ENCODE measurements around the gene CASQ2. TPM values are rescaled to one million over a fixed set of nuclear protein-coding genes. Genes with fewer than 3 reads are reported as not detected.
A peak's percentile ranks its signal among the peaks of the same experiment; 100 is the strongest.

The CASQ2 gene
- total and polyA plus RNA-seq, 2 of the 13 experiments (the other 11 are each of a cell fraction or from before 2014, with no cell fraction given): not detected

GRCh38 chr1:115807723-115808122 lies 39.2 kb upstream of the CASQ2 start:
- WGBS (ENCODE audit: low lambda C conversion rate): 0% methylated on average over 2 of the region's 2 CpGs
- intact Hi-C loops (cut with micrococcal nuclease; ENCODE audit: unreplicated experiment) (loop anchor here (1.0 kb wide), 2 partner anchors 174 to 213 kb away; no protein-coding TSS in a partner anchor), in situ Hi-C loops (cut with HindIII; ENCODE audit: extremely low pct_ligation_motif_present, low pct_unique_long_range_greater_than_20kb) (loop anchor here (5.0 kb wide), 1 partner anchor 175 kb away; no protein-coding TSS in a partner anchor)
- ChIA-PET CTCF (ENCODE audit: low intra/inter-chr PET ratio, low total read pairs) (interaction anchor here (1.0 to 3.6 kb wide), 2 partner anchors 173 to 213 kb away, joined by 5 to 28 read pairs; no protein-coding TSS in a partner anchor), POLR2A (interaction anchor here (1.0 kb wide), 1 partner anchor 170 kb away, joined by 3 read pairs; no protein-coding TSS in a partner anchor)
- no peaks in the 10 kb centered on the region for H4K20me1 ChIP-seq (ENCODE audit: insufficient read depth, low read length)
- no peaks in the 10 kb centered on the region for H3K27me3 ChIP-seq (ENCODE audit: control insufficient read depth in 1 of 2, insufficient read depth in 2 of 2, low read length in 2 of 2)
- DNase-seq (ENCODE audit: low spot score) (peak; percentile 64), FAIRE-seq (peak; percentile 58), ATAC-seq (peak; percentile 75)
- H3K4me1 ChIP-seq (ENCODE audit: insufficient read depth, low read length): peaks cover 7% of the 10 kb centered on the region; the same call in 1 of the 2 replicates
- BruUV-seq (replicated peaks): no TSS peak
- H3K36me3 ChIP-seq (replicated peaks in 1 of 2; ENCODE audit: control insufficient read depth in 1 of 2, insufficient read depth in 2 of 2, low read length in 2 of 2): no peaks in the 10 kb centered on the region
- no peak overlapping the region for H2AFZ ChIP-seq (ENCODE audit: low read length)
- no peak overlapping the region for H3K27ac ChIP-seq (ENCODE audit: extremely low read length, insufficient read depth, low read length)
- H3K4me2 ChIP-seq (ENCODE audit: low read depth, low read length): no peak overlapping the region
- no peak for TF ChIP-seq SP2 (CRISPR knock-in tag; IDR thresholded peaks at IDR 0.05)
- TF ChIP-seq ZNF33B (CRISPR knock-in tag; IDR thresholded peaks at IDR 0.05): no peak
- TF ChIP-seq TEAD2 (CRISPR knock-in tag; IDR thresholded peaks at IDR 0.05): no peak
- TF ChIP-seq MLXIP (CRISPR knock-in tag; IDR thresholded peaks at IDR 0.05; ENCODE audit: borderline replicate concordance): no peak
- TF ChIP-seq SMC3 (IDR thresholded peaks at IDR 0.05; ENCODE audit: low read length): peak; percentile 78
- TF ChIP-seq ZNF562 (CRISPR knock-in tag; IDR thresholded peaks at IDR 0.05; ENCODE audit: borderline replicate concordance): no peak
- no peak for TF ChIP-seq ARNT2 (CRISPR knock-in tag; IDR thresholded peaks at IDR 0.05; ENCODE audit: low read depth)
- peak; percentile 52; the same call in 1 of the 2 replicates for TF ChIP-seq ELF3 (CRISPR knock-in tag; IDR thresholded peaks at IDR 0.05)
- peak; percentile 75 for TF ChIP-seq CTCF (CRISPR knock-in tag; IDR thresholded peaks at IDR 0.05)
- TF ChIP-seq STAG1 (CRISPR knock-in tag; IDR thresholded peaks at IDR 0.05): peak; percentile 71
- no peak for TF ChIP-seq KAT2B (IDR thresholded peaks at IDR 0.05; ENCODE audit: borderline replicate concordance, low read depth, low read length)
- no peaks in the 10 kb centered on the region for H3K79me2 ChIP-seq (ENCODE audit: insufficient read depth, low read length)
- H3K9me3 ChIP-seq (ENCODE audit: low read length): no peaks in the 10 kb centered on the region
- no peak overlapping the region for H3K9ac ChIP-seq (ENCODE audit: insufficient read depth, low read depth, low read length)
- no peak overlapping the region for H3K4me3 ChIP-seq (replicated peaks in 1 of 3; ENCODE audit: insufficient read depth in 1 of 3, low read depth in 2 of 3, low read length in 3 of 3)
